ENCODE results near the gene CST1.
A peak's percentile ranks its signal among the peaks of the same experiment; 100 is the strongest.
"Not testable (repeated sequence)": the region's sequence is repeated elsewhere in the genome, so short reads cannot be mapped to it uniquely, and the experiment has no call there.

The CST1 gene

GRCh38 chr20:23727016-23727415 lies 23.7 kb downstream of the CST1 start:
- TF ChIP-seq CTCF (conservative IDR thresholded peaks at IDR 0.05) (no peak), ZFX (IDR thresholded peaks at IDR 0.05) (no peak)

GRCh38 chr20:23725102-23725501 lies 25.6 kb downstream of the CST1 start:
- no peak for TF ChIP-seq ZFX (IDR thresholded peaks at IDR 0.05)
- TF ChIP-seq CTCF (conservative IDR thresholded peaks at IDR 0.05) = no peak
- no peak overlapping the region for H3K27ac ChIP-seq

More at GRCh38 chr20:23727016-23727415, 23.7 kb downstream of the CST1 start:
- H3K27ac ChIP-seq = no peak overlapping the region

- H3K27ac ChIP-seq = not testable (repeated sequence)
- peak; percentile 20 for TF ChIP-seq CTCF (conservative IDR thresholded peaks at IDR 0.05)
These were observed 27.0 kb downstream of the CST1 start for GRCh38 chr20:23723659-23724307.

- not testable (repeated sequence) for H3K27ac ChIP-seq
These were observed 27.9 kb downstream of the CST1 start for GRCh38 chr20:23722851-23723250.

- TF ChIP-seq ZFX (IDR thresholded peaks at IDR 0.05) (no peak), CTCF (conservative IDR thresholded peaks at IDR 0.05) (no peak)
These were observed 28.8 kb downstream of the CST1 start for GRCh38 chr20:23721962-23722361.

GRCh38 chr20:23719351-23719750 lies 31.4 kb downstream of the CST1 start:
- not testable (repeated sequence) for H3K27ac ChIP-seq

More at GRCh38 chr20:23721962-23722361, 28.8 kb downstream of the CST1 start:
- no peak overlapping the region for H3K27ac ChIP-seq

- not testable (repeated sequence) for H3K27ac ChIP-seq
These were observed 39.0 kb downstream of the CST1 start for GRCh38 chr20:23711778-23712177.

GRCh38 chr20:23710771-23711170 lies 40.0 kb downstream of the CST1 start:
- no peak for TF ChIP-seq CTCF (conservative IDR thresholded peaks at IDR 0.05)
- no peak for TF ChIP-seq ZFX (IDR thresholded peaks at IDR 0.05)
- no peak overlapping the region for H3K27ac ChIP-seq

GRCh38 chr20:23705895-23706294 lies 44.8 kb downstream of the CST1 start:
- TF ChIP-seq CTCF (conservative IDR thresholded peaks at IDR 0.05) = no peak
- TF ChIP-seq ZFX (IDR thresholded peaks at IDR 0.05) = no peak
- H3K27ac ChIP-seq = no peak overlapping the region

All from C4-2B (cell line).